ENCODE measurements around the gene AXIN1. TPM values are rescaled to one million over a fixed set of nuclear protein-coding genes. Genes with fewer than 3 reads are reported as not detected.
"Not testable (repeated sequence)": the region's sequence is repeated elsewhere in the genome, so short reads cannot be mapped to it uniquely, and the experiment has no call there.

Gene AXIN1
- polyA plus RNA-seq, 2 of the 4 experiments (the other 2 are of a cell fraction), result 8.7 to 19.3 TPM

DNA sequence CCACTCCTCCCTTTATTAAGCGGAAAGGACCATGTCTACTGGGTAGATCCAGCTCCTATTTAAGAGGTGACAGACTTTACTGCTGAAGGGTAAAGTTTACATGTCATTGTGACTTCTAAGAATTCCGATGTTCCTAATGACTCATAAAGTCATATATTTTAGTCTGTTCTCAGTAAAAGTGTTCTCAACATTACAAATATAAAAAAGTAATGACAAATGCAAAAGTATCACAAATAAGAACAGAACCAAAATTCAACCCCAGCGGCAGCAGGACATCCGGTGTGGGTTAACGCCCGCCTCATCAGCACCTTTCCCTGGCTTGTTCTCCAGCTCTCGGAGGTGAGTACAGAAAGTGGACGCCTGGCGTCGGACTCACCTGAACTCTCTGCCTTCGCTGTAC, 6.8 kb downstream of the AXIN1 start:
- FAIRE-seq, result no peak
- POLR2A ChIA-PET, result no interaction called here

DNA sequence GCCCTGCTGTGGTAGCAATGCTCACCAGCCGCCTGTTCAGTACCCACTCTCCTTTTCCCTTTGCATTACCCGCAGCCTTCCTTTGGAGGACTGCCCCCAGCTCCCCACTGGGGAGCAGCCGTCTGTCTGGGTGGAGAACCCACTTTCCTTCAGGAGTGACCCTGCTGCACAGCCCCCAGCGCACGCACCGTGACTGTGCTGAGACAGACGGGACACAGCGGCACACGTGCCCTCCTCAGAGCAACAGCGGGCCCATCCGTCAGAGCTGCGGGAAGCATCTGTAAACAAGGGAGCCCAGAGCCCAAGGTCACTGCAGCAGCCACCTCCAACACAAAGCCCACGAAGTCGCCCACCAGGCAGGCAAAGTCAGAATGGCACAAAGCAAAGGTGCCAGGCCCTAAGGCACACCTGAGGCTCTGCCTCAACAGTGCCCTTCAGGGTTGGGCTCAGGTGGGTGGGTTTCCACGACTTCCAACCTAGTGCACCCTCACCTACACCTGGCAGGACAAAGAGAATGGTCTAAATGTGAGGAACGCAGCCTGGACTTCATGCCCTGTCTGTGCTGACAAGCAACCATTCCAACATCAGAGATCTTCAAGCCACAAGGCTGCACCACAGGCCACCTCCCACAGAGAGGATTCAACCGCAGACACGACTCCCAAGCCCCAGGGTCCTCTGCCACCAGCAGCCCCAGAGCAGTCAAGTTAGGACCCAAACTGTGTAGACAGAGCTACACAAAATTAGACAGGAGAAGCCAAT, 9.9 kb downstream of the AXIN1 start:
- TF ChIP-seq HEYL (CRISPR knock-in tag; IDR thresholded peaks at IDR 0.05) (no peak), RFX5 (IDR thresholded peaks at IDR 0.05) (no peak), RNF2 (IDR thresholded peaks at IDR 0.05; ENCODE audit: borderline replicate concordance, low read depth) (no peak), FOSL2 (IDR thresholded peaks at IDR 0.05) (no peak), FOSL2 (CRISPR knock-in tag; IDR thresholded peaks at IDR 0.05) (no peak), HDAC2 (IDR thresholded peaks at IDR 0.05) (no peak), RAD21 (conservative IDR thresholded peaks at IDR 0.05 in 1 of 2, IDR thresholded peaks at IDR 0.05 in 1 of 2) (no peak), NFE2L2 (conservative IDR thresholded peaks at IDR 0.05; ENCODE audit: low read length) (no peak), JUNB (IDR thresholded peaks at IDR 0.05) (no peak), NR3C1 (IDR thresholded peaks at IDR 0.05) (no peak), EP300 (IDR thresholded peaks at IDR 0.05) (no peak), TFCP2L1 (CRISPR knock-in tag; IDR thresholded peaks at IDR 0.05) (no peak), ESRRA (IDR thresholded peaks at IDR 0.05; ENCODE audit: borderline replicate concordance, low read length) (no peak), ZNF302 (CRISPR knock-in tag; IDR thresholded peaks at IDR 0.05) (no peak), ZFP36 (IDR thresholded peaks at IDR 0.05; ENCODE audit: borderline replicate concordance, partially characterized antibody) (no peak)
- TF ChIP-seq, protein P1, sequence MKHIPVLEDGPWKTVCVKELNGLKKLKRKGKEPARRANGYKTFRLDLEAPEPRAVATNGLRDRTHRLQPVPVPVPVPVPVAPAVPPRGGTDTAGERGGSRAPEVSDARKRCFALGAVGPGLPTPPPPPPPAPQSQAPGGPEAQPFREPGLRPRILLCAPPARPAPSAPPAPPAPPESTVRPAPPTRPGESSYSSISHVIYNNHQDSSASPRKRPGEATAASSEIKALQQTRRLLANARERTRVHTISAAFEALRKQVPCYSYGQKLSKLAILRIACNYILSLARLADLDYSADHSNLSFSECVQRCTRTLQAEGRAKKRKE (CRISPR knock-in tag; IDR thresholded peaks at IDR 0.05; ENCODE audit: low read depth), result no peak
- TF ChIP-seq, protein P2, sequence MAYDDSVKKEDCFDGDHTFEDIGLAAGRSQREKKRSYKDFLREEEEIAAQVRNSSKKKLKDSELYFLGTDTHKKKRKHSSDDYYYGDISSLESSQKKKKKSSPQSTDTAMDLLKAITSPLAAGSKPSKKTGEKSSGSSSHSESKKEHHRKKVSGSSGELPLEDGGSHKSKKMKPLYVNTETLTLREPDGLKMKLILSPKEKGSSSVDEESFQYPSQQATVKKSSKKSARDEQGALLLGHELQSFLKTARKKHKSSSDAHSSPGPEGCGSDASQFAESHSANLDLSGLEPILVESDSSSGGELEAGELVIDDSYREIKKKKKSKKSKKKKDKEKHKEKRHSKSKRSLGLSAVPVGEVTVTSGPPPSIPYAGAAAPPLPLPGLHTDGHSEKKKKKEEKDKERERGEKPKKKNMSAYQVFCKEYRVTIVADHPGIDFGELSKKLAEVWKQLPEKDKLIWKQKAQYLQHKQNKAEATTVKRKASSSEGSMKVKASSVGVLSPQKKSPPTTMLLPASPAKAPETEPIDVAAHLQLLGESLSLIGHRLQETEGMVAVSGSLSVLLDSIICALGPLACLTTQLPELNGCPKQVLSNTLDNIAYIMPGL (CRISPR knock-in tag; IDR thresholded peaks at IDR 0.05; ENCODE audit: borderline replicate concordance), result no peak
- TF ChIP-seq, protein P3, sequence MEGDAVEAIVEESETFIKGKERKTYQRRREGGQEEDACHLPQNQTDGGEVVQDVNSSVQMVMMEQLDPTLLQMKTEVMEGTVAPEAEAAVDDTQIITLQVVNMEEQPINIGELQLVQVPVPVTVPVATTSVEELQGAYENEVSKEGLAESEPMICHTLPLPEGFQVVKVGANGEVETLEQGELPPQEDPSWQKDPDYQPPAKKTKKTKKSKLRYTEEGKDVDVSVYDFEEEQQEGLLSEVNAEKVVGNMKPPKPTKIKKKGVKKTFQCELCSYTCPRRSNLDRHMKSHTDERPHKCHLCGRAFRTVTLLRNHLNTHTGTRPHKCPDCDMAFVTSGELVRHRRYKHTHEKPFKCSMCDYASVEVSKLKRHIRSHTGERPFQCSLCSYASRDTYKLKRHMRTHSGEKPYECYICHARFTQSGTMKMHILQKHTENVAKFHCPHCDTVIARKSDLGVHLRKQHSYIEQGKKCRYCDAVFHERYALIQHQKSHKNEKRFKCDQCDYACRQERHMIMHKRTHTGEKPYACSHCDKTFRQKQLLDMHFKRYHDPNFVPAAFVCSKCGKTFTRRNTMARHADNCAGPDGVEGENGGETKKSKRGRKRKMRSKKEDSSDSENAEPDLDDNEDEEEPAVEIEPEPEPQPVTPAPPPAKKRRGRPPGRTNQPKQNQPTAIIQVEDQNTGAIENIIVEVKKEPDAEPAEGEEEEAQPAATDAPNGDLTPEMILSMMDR (IDR thresholded peaks at IDR 0.05), result no peak
- TF ChIP-seq, protein P4, sequence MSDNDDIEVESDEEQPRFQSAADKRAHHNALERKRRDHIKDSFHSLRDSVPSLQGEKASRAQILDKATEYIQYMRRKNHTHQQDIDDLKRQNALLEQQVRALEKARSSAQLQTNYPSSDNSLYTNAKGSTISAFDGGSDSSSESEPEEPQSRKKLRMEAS (IDR thresholded peaks at IDR 0.05), result no peak
- no peak for DNase-seq (ENCODE audit: low read depth in 1 of 2, low spot score in 1 of 2)
- no peaks in the 10 kb centered on the region for H3K9me3 ChIP-seq
- peaks cover 14% of the 10 kb centered on the region for H3K4me1 ChIP-seq
- no peak overlapping the region for H3K4me2 ChIP-seq
- ATAC-seq, result no peak
- H3K4me3 ChIP-seq, result no peak overlapping the region
- H3K27ac ChIP-seq, result no peak overlapping the region
- CTCF ChIA-PET, result interaction anchor here (0.9 to 1.9 kb wide), 2 partner anchors 9 to 108 kb away, joined by 3 to 8 read pairs; partner anchors contain the start of genes AXIN1 and FAM234A
- POLR2A ChIA-PET, result no interaction called here
- no peak for FAIRE-seq
- 87% methylated on average over 16 of the region's 18 CpGs for WGBS (ENCODE audit: missing lambda C conversion rate)

More for the DNA sequence above, 6.8 kb downstream of the AXIN1 start:
- ATAC-seq, result no peak
- DNase-seq (ENCODE audit: low read depth in 1 of 2, low spot score in 1 of 2), result no peak
- no peaks in the 10 kb centered on the region for H3K9me3 ChIP-seq
- TF ChIP-seq EHF (CRISPR knock-in tag; IDR thresholded peaks at IDR 0.05), result no peak
- no peak for TF ChIP-seq TP53 (CRISPR knock-in tag; IDR thresholded peaks at IDR 0.05)
- no peak for TF ChIP-seq HDAC2 (IDR thresholded peaks at IDR 0.05)
- no peak for TF ChIP-seq ZSCAN20 (CRISPR knock-in tag; IDR thresholded peaks at IDR 0.05)
- TF ChIP-seq NR3C1 (IDR thresholded peaks at IDR 0.05), result no peak
- no peak for TF ChIP-seq CEBPB (IDR thresholded peaks at IDR 0.05)
- no peak for TF ChIP-seq RFX5 (IDR thresholded peaks at IDR 0.05)
- TF ChIP-seq CHD4 (IDR thresholded peaks at IDR 0.05; ENCODE audit: borderline replicate concordance), result no peak
- TF ChIP-seq JUN (IDR thresholded peaks at IDR 0.05), result no peak
- TF ChIP-seq, protein P5, sequence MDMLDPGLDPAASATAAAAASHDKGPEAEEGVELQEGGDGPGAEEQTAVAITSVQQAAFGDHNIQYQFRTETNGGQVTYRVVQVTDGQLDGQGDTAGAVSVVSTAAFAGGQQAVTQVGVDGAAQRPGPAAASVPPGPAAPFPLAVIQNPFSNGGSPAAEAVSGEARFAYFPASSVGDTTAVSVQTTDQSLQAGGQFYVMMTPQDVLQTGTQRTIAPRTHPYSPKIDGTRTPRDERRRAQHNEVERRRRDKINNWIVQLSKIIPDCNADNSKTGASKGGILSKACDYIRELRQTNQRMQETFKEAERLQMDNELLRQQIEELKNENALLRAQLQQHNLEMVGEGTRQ (IDR thresholded peaks at IDR 0.05), result no peak
- TF ChIP-seq, protein P6, sequence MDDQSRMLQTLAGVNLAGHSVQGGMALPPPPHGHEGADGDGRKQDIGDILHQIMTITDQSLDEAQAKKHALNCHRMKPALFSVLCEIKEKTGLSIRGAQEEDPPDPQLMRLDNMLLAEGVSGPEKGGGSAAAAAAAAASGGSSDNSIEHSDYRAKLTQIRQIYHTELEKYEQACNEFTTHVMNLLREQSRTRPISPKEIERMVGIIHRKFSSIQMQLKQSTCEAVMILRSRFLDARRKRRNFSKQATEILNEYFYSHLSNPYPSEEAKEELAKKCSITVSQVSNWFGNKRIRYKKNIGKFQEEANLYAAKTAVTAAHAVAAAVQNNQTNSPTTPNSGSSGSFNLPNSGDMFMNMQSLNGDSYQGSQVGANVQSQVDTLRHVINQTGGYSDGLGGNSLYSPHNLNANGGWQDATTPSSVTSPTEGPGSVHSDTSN (IDR thresholded peaks at IDR 0.05), result no peak
- no peak for TF ChIP-seq POLR2AphosphoS2 (conservative IDR thresholded peaks at IDR 0.05; ENCODE audit: low read length)
- no peak overlapping the region for H3K4me2 ChIP-seq
- 90% methylated on average over 11 of the region's 11 CpGs for WGBS (ENCODE audit: missing lambda C conversion rate)
- H3K4me1 ChIP-seq, result peaks cover 6% of the 10 kb centered on the region; the same call in 1 of the 3 replicates
- H3K4me3 ChIP-seq, result no peak overlapping the region
- CTCF ChIA-PET, result interaction anchor here (1.3 to 12.6 kb wide), 3 partner anchors 11 to 280 kb away, joined by 4 to 76 read pairs (median 9); no protein-coding TSS in a partner anchor
- H3K27ac ChIP-seq, result no peak overlapping the region

DNA sequence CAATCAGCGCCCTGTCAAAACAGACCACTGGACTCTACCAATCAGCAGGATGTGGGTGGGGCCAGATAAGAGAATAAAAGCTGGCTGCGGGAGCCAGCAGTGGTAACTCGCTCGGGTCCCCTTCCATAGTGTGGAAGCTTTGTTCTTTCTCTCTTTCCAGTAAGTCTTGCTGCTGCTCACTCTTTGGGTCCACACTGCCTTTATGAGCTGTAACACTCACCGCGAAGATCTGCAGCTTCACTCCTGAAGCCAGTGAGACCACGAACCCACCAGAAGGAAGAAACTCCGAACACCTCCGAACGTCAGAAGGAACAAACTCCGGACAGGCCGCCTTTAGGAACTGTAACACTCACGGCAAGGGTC, 10.6 kb downstream of the AXIN1 start:
- H3K27ac ChIP-seq; H3K9me3 ChIP-seq; POLR2A ChIA-PET; H3K4me3 ChIP-seq; H3K4me2 ChIP-seq; DNase-seq (ENCODE audit: low read depth in 1 of 2, low spot score in 1 of 2); ATAC-seq; FAIRE-seq: not testable (repeated sequence)
- peaks cover 14% of the 10 kb centered on the region for H3K4me1 ChIP-seq
- CTCF ChIA-PET, result interaction anchor here (1.9 kb wide), 1 partner anchor 10 kb away, joined by 8 read pairs; the partner anchor contains the start of gene AXIN1
- 90% methylated on average over 12 of the region's 13 CpGs for WGBS (ENCODE audit: missing lambda C conversion rate)
